HG02678 (cell line): ENCODE measurements around the gene ACSM2B.
"Not testable (repeated sequence)": the region's sequence is repeated elsewhere in the genome, so short reads cannot be mapped to it uniquely, and the experiment has no call there.

Source experiments
- ATAC-seq: cut with Tn5 transposase; IDR thresholded peaks from one replicate; pipeline ENCODE4 v1.9.1; 2021; ENCODE audit warnings: mild to moderate bottlenecking, moderate library complexity; ENCODE audit not compliant: unreplicated experiment

ACSM2B gene

GRCh38 chr16:20576145-20576544 is at the start of gene ACSM2B:
TSS of gene ACSM2B (minus strand) at chr16:20576367. CDS start at chr16:20564845, 11,522 bp downstream.
- ATAC-seq: not testable (repeated sequence)

- ATAC-seq: no peak
Observed at GRCh38 chr16:20624882-20625807, 49.0 kb upstream of the ACSM2B start.

- ATAC-seq: no peak
Observed at GRCh38 chr16:20624205-20624604, 48.0 kb upstream of the ACSM2B start.

GRCh38 chr16:20622498-20622870 is 46.3 kb upstream of the ACSM2B start:
- ATAC-seq: no peak

- no peak for ATAC-seq
Observed at GRCh38 chr16:20621406-20621805, 45.2 kb upstream of the ACSM2B start.

GRCh38 chr16:20620770-20621169 is 44.6 kb upstream of the ACSM2B start:
- no peak for ATAC-seq

- no peak for ATAC-seq
Observed at GRCh38 chr16:20620003-20620402, 43.8 kb upstream of the ACSM2B start.

GRCh38 chr16:20617271-20617670 is 41.1 kb upstream of the ACSM2B start:
- no peak for ATAC-seq

GRCh38 chr16:20614186-20615141 is 38.3 kb upstream of the ACSM2B start:
- no peak for ATAC-seq

GRCh38 chr16:20613481-20614185 is 37.5 kb upstream of the ACSM2B start:
- ATAC-seq: no peak

- no peak for ATAC-seq
Observed at GRCh38 chr16:20612551-20613480, 36.6 kb upstream of the ACSM2B start.

- no peak for ATAC-seq
Observed at GRCh38 chr16:20611975-20612481, 35.9 kb upstream of the ACSM2B start.

- ATAC-seq: no peak
Observed at GRCh38 chr16:20611350-20611902, 35.3 kb upstream of the ACSM2B start.

GRCh38 chr16:20610892-20611349 is 34.8 kb upstream of the ACSM2B start:
- ATAC-seq: no peak

GRCh38 chr16:20610211-20610891 is 34.2 kb upstream of the ACSM2B start:
- ATAC-seq: no peak

- not testable (repeated sequence) for ATAC-seq
Observed at GRCh38 chr16:20602205-20602604, 26.0 kb upstream of the ACSM2B start.

GRCh38 chr16:20599475-20599874 is 23.3 kb upstream of the ACSM2B start:
- not testable (repeated sequence) for ATAC-seq

- no peak for ATAC-seq
Observed at GRCh38 chr16:20598832-20599469, 22.8 kb upstream of the ACSM2B start.
